ENCODE data around the gene UNC13A. TPM values are rescaled to one million over a fixed set of nuclear protein-coding genes. Genes with fewer than 3 reads are reported as not detected.

The UNC13A gene
- total RNA-seq, 1 experiment from 2014 or later: 22.2 TPM

DNA sequence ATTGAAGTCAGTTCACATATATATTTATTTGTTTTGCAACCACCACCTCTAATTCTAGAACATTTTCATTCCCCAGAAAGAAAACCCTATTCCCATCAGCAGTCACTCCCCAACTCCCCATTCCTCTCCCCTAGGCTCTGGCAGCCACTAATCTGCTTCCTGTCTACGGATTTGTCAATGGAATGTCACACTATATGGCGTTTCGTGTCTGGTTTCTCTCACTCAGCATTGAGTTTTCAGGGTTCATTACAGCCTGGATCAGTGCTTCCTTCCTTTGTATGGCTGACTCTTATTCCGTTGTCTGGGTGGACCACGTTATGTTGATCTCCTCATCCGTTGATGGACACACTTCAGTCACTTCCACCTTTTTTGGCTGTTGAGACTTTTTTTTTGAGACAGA lies 123.4 kb downstream of the UNC13A start:
- Histone ChIP-seq H2BK120ac (ENCODE audit: low read depth, low read length, poor library complexity, severe bottlenecking) (no peak overlapping the region), H2BK5ac (ENCODE audit: insufficient read length, low read length) (no peak overlapping the region), H3K23ac (ENCODE audit: insufficient read length, low read depth, low read length) (no peak overlapping the region), H3K27me3 (ENCODE audit: insufficient read depth, low read length) (no peaks in the 10 kb centered on the region), H2BK20ac (ENCODE audit: low read depth, low read length, poor library complexity, severe bottlenecking) (no peak overlapping the region), H3K27ac (ENCODE audit: insufficient read length, low read depth, low read length) (no peak overlapping the region), H2AFZ (ENCODE audit: low read length) (no peak overlapping the region), H4K20me1 (ENCODE audit: control insufficient read depth, insufficient read depth, insufficient read length) (no peaks in the 10 kb centered on the region), H3K14ac (ENCODE audit: insufficient read depth, low read length) (no peak overlapping the region), H4K5ac (ENCODE audit: insufficient read length, low read depth, low read length) (no peak overlapping the region), H3K9ac (ENCODE audit: extremely low read depth, insufficient read length, low read length) (no peak overlapping the region), H3K79me2 (ENCODE audit: insufficient read depth, low read length) (no peaks in the 10 kb centered on the region; the same call in 1 of the 2 replicates), H3K23me2 (ENCODE audit: insufficient read length, low read depth, low read length, poor library complexity, severe bottlenecking) (no peaks in the 10 kb centered on the region), H3K18ac (ENCODE audit: insufficient read length, low read depth, low read length) (no peak overlapping the region), H2AK5ac (ENCODE audit: insufficient read length, low read length) (no peak overlapping the region), H2BK12ac (ENCODE audit: insufficient read length, low read depth, low read length) (no peak overlapping the region), H2BK15ac (ENCODE audit: low read depth, low read length) (no peak overlapping the region), H3K4ac (ENCODE audit: low read depth, low read length) (no peak overlapping the region), H3K4me2 (ENCODE audit: insufficient read depth, insufficient read length, low read length) (no peak overlapping the region), H4K8ac (replicated peaks; ENCODE audit: insufficient read length, low read depth, low read length) (no peak overlapping the region), H3K9me3 (ENCODE audit: control insufficient read depth, low read depth, low read length) (no peaks in the 10 kb centered on the region), H3K79me1 (ENCODE audit: insufficient read depth, low read depth, low read length, poor library complexity, severe bottlenecking) (no peaks in the 10 kb centered on the region), H3K56ac (ENCODE audit: insufficient read length, low read depth, low read length) (no peak overlapping the region), H4K91ac (ENCODE audit: insufficient read length, low read depth, low read length) (no peak overlapping the region), H3T11ph (ENCODE audit: low read length) (no peak overlapping the region), H3K4me1 (ENCODE audit: insufficient read depth, low read length) (no peaks in the 10 kb centered on the region)
- Mint-ChIP-seq H3K36me3 (ENCODE audit: insufficient read depth in 1 of 3, low read depth in 3 of 3) (peaks cover 14 to 42% (median 41%) of the 10 kb centered on the region in 3 experiments; a peak in 6 of 7 replicates), H3K27ac (peak overlapping the region in 1 of 3 experiments; percentile 50; a peak in 4 of 7 replicates), H3K4me3 (no peak overlapping the region), H3K9me3 (no peaks in the 10 kb centered on the region), H3K27me3 (ENCODE audit: low read depth) (no peaks in the 10 kb centered on the region), H3K4me1 (no peaks in the 10 kb centered on the region)
- DNase-seq: no peak
- WGBS (ENCODE audit: extremely low coverage, insufficient read length, low lambda C conversion rate): no CpG with 5 or more reads among the region's 6 CpGs
- TF ChIP-seq, protein P1, sequence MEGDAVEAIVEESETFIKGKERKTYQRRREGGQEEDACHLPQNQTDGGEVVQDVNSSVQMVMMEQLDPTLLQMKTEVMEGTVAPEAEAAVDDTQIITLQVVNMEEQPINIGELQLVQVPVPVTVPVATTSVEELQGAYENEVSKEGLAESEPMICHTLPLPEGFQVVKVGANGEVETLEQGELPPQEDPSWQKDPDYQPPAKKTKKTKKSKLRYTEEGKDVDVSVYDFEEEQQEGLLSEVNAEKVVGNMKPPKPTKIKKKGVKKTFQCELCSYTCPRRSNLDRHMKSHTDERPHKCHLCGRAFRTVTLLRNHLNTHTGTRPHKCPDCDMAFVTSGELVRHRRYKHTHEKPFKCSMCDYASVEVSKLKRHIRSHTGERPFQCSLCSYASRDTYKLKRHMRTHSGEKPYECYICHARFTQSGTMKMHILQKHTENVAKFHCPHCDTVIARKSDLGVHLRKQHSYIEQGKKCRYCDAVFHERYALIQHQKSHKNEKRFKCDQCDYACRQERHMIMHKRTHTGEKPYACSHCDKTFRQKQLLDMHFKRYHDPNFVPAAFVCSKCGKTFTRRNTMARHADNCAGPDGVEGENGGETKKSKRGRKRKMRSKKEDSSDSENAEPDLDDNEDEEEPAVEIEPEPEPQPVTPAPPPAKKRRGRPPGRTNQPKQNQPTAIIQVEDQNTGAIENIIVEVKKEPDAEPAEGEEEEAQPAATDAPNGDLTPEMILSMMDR (conservative IDR thresholded peaks at IDR 0.05): no peak

All from H9 (cell line).